Tibial artery (tissue), 4 donors: ENCODE data around the gene OSBPL1A.
A peak's percentile ranks its signal among the peaks of the same experiment; 100 is the strongest.
"Not testable (repeated sequence)": the region's sequence is repeated elsewhere in the genome, so short reads cannot be mapped to it uniquely, and the experiment has no call there.

Experiments used
- DNase-seq, 2 donors: peaks; one replicate each; pipeline ENCODE4 v3.0.0-alpha.2; 2019
- H3K27ac ChIP-seq, 2 donors: fragments of 200-600 bp; sonication (generic) in 1 of 2; 1 replicate in 1 of 2; 2 replicates in 1 of 2; pipeline ENCODE4 v1.5.1; 2018 to 2019; ENCODE audit warnings: mild to moderate bottlenecking in 1 of 2
- H3K27me3 ChIP-seq, 2 donors: fragments of 200-600 bp; sonication (generic) in 1 of 2; one replicate each; pipeline versions ENCODE4 v1.5.1 to v1.6.0; 2016 to 2019
- H3K36me3 ChIP-seq, 3 donors: fragments of 200-600 bp; sonication (generic) in 2 of 3; one replicate each; pipeline ENCODE4 v1.5.1; 2016 to 2019; ENCODE audit warnings: mild to moderate bottlenecking in 2 of 3
- H3K4me1 ChIP-seq, 4 donors: fragments of 200-600 bp; sonication (generic) in 2 of 4; 1 replicate in 3 of 4; 2 replicates in 1 of 4; pipeline ENCODE4 v1.5.1; 2016 to 2019
- H3K4me3 ChIP-seq, 2 donors: fragments of 200-600 bp; sonication (generic) in 1 of 2; 1 replicate in 1 of 2; 2 replicates in 1 of 2; pipeline ENCODE4 v1.5.1; 2018 to 2019; ENCODE audit warnings: mild to moderate bottlenecking in 2 of 2
- H3K9me3 ChIP-seq, 3 donors: fragments of 200-600 bp; sonication (generic) in 1 of 3; one replicate each; pipeline ENCODE4 v1.5.1; 2016 to 2019
- CTCF ChIP-seq, 2 experiments: fragments of 200-600 bp in 1 of 2; fragments of 450-650 bp in 1 of 2; IDR thresholded peaks; one replicate each; pipeline ENCODE4 v1.5.1; 2017 to 2019; ENCODE audit warnings: antibody characterized with exemption in 2 of 2, mild to moderate bottlenecking in 1 of 2, moderate library complexity in 1 of 2
- intact Hi-C: fragments of 100-400 bp; cut with DNase I; formaldehyde crosslinking; loops from one replicate; pipeline ENCODE4 v1.15.0; 2023; ENCODE audit warnings: low total_unique reads

OSBPL1A gene

DNA sequence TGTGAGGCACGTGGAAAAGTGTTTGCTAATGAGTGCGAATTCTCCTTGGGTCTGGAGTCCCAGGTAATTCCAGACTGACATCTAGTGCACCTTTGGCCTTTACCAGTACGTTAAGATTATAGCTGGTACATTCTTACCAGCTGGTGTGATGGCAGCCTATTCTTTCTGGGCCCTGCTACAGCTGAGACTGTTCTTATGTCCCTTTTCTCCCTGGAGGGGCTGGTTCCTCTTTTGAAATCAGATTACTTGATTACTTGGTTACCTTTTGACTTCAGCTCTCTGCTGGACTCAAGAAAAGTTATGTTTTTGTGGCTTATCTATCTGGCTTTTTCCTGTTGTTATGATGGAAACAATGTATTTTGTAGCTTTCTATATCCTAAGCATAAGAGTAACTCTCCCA, 244.2 kb downstream of the OSBPL1A start:
- H3K4me3 ChIP-seq: no peak overlapping the region
- H3K4me1 ChIP-seq: no peaks in the 10 kb centered on the region
- intact Hi-C loops: no loop called here
- no peaks in the 10 kb centered on the region for H3K27me3 ChIP-seq
- DNase-seq: no peak
- no peak for TF ChIP-seq CTCF (IDR thresholded peaks at IDR 0.05)
- peaks cover 4 to 42% (median 22%) of the 10 kb centered on the region in 3 donors for H3K36me3 ChIP-seq
- no peak overlapping the region for H3K27ac ChIP-seq
- no peaks in the 10 kb centered on the region for H3K9me3 ChIP-seq

GRCh38 chr18:24149591-24149990, 248.0 kb downstream of the OSBPL1A start:
- DNase-seq, H3K9me3 ChIP-seq, H3K4me1 ChIP-seq, H3K27ac ChIP-seq, H3K4me3 ChIP-seq, H3K27me3 ChIP-seq, intact Hi-C loops: not testable (repeated sequence)
- peaks cover 4 to 21% (median 12%) of the 10 kb centered on the region in 3 donors for H3K36me3 ChIP-seq

DNA sequence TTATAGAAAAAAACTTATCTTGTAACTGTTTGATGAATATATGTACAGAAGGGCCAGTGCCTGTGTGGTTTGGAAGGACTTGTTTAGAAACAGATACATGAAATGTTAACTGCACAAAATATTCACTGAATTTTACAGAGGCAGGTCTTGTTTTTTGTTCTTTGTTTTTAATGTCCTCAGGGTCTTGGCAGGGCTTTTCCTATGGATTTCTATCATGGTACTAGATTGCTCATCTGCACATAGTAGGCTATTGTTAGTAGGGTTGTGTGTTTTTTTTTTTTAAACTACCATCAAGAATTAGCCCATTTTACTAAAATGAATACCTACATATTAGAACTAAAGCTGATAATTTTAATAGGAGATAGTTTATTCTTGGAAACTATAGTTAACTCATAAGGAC, 255.2 kb downstream of the OSBPL1A start:
- H3K4me1 ChIP-seq: peaks cover 0 to 17% (median 3%) of the 10 kb centered on the region in 4 donors
- no peaks in the 10 kb centered on the region for H3K9me3 ChIP-seq
- intact Hi-C loops: no loop called here
- no peak overlapping the region for H3K4me3 ChIP-seq
- H3K27ac ChIP-seq: no peak overlapping the region
- no peaks in the 10 kb centered on the region for H3K27me3 ChIP-seq
- no peaks in the 10 kb centered on the region for H3K36me3 ChIP-seq
- no peak for TF ChIP-seq CTCF (IDR thresholded peaks at IDR 0.05)
- no peak for DNase-seq

DNA sequence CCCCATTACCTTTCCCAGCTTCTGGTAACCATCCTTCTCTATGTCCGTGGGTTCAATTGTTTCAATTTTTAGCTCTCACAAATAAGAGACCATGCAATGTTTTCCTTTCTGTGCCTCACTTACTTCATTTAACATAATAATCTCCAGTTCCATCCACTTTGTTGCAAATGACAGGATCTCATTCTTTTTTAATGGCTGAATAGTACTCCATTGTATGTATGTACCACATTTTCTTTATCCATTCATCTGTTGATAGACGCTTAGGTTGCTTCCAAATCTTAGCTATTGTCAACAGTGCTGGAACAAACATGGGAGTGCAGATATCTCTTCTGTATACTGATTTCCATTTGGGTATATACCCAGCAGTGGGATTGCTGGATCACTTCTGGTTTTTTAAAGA, 256.9 kb downstream of the OSBPL1A start:
- H3K4me1 ChIP-seq: peaks cover 0 to 17% (median 3%) of the 10 kb centered on the region in 4 donors
- no peaks in the 10 kb centered on the region for H3K27me3 ChIP-seq
- intact Hi-C loops: no loop called here
- H3K36me3 ChIP-seq: no peaks in the 10 kb centered on the region
- no peak for TF ChIP-seq CTCF (IDR thresholded peaks at IDR 0.05)
- no peak for DNase-seq
- H3K9me3 ChIP-seq: no peaks in the 10 kb centered on the region
- H3K27ac ChIP-seq: no peak overlapping the region
- no peak overlapping the region for H3K4me3 ChIP-seq

- TF ChIP-seq CTCF (IDR thresholded peaks at IDR 0.05): no peak
- Histone ChIP-seq H3K27ac (peak within 1 kb of the TSS; percentile 69 to 71), H3K9me3 (no peaks in the 10 kb centered on the region), H3K27me3 (no peaks in the 10 kb centered on the region), H3K36me3 (no peaks in the 10 kb centered on the region), H3K4me3 (peak within 1 kb of the TSS; percentile 59 to 76), H3K4me1 (peaks cover 0 to 17% (median 3%) of the 10 kb centered on the region in 4 donors)
- intact Hi-C loops: no loop called here
- DNase-seq: peak; percentile 71 to 87
Observed at GRCh38 chr18:24138789-24139616, 258.6 kb downstream of the OSBPL1A start, which contains the start of gene CABYR. CABYR (plus strand) TSS chr18:24139062; CDS start chr18:24143115, 4,053 bp downstream.

- Histone ChIP-seq H3K27me3 (no peaks in the 10 kb centered on the region), H3K4me3 (peak overlapping the region; percentile 59 to 76), H3K4me1 (peaks cover 0 to 17% (median 3%) of the 10 kb centered on the region in 4 donors), H3K9me3 (no peaks in the 10 kb centered on the region), H3K36me3 (no peaks in the 10 kb centered on the region), H3K27ac (peak overlapping the region; percentile 69 to 71)
- no peak for TF ChIP-seq CTCF (IDR thresholded peaks at IDR 0.05)
- intact Hi-C loops: no loop called here
- no peak for DNase-seq
Observed at GRCh38 chr18:24138409-24138788, 259.2 kb downstream of the OSBPL1A start.
